Stimulated activated CD4-positive, alpha-beta T cell treated with anti-CD3 and anti-CD28 coated beads, Interleukin-15, amount 100 ng/mL, for 24 hours (primary cell): Measurements from ENCODE around the gene TNIK.
"Not testable (repeated sequence)": the region's sequence is repeated elsewhere in the genome, so short reads cannot be mapped to it uniquely, and the experiment has no call there.

ENCODE experiments used
- DNase-seq: peaks from one replicate; pipeline ENCODE4 v3.0.0-alpha.2; 2020

The TNIK gene

GRCh38 chr3:171155122-171155700 is 305.0 kb downstream of the TNIK start:
- no peak for DNase-seq

- DNase-seq = no peak
Observed at GRCh38 chr3:171150945-171151344, 309.3 kb downstream of the TNIK start.

- no peak for DNase-seq
Observed at GRCh38 chr3:171149526-171150116, 310.6 kb downstream of the TNIK start.

GRCh38 chr3:171145798-171146197 is 314.4 kb downstream of the TNIK start:
- DNase-seq = no peak

GRCh38 chr3:171142985-171143384 is 317.2 kb downstream of the TNIK start:
- no peak for DNase-seq

- DNase-seq = no peak
Observed at GRCh38 chr3:171140246-171140645, 320.0 kb downstream of the TNIK start.

- DNase-seq = no peak
Observed at GRCh38 chr3:171138027-171138426, 322.2 kb downstream of the TNIK start.

- no peak for DNase-seq
Observed at GRCh38 chr3:171135549-171135948, 324.7 kb downstream of the TNIK start.

GRCh38 chr3:171133796-171134569 is 326.2 kb downstream of the TNIK start:
- no peak for DNase-seq

- no peak for DNase-seq
Observed at GRCh38 chr3:171133337-171133736, 326.9 kb downstream of the TNIK start.

GRCh38 chr3:171132873-171133272 is 327.3 kb downstream of the TNIK start:
- no peak for DNase-seq

GRCh38 chr3:171129827-171130226 is 330.4 kb downstream of the TNIK start:
- DNase-seq = no peak

- DNase-seq = no peak
Observed at GRCh38 chr3:171127611-171128010, 332.6 kb downstream of the TNIK start.

- no peak for DNase-seq
Observed at GRCh38 chr3:171126478-171127209, 333.6 kb downstream of the TNIK start.

- no peak for DNase-seq
Observed at GRCh38 chr3:171125010-171125409, 335.2 kb downstream of the TNIK start.

GRCh38 chr3:171123915-171124314 is 336.3 kb downstream of the TNIK start:
- no peak for DNase-seq

GRCh38 chr3:171122861-171123260 is 337.3 kb downstream of the TNIK start:
- DNase-seq = no peak

GRCh38 chr3:171122240-171122639 is 338.0 kb downstream of the TNIK start:
- DNase-seq = no peak

GRCh38 chr3:171121801-171122200 is 338.4 kb downstream of the TNIK start:
- no peak for DNase-seq

GRCh38 chr3:171119402-171119801 is 340.8 kb downstream of the TNIK start:
- DNase-seq = not testable (repeated sequence)

- not testable (repeated sequence) for DNase-seq
Observed at GRCh38 chr3:171118993-171119392, 341.2 kb downstream of the TNIK start.

GRCh38 chr3:171116824-171117395 is 343.3 kb downstream of the TNIK start:
- no peak for DNase-seq

GRCh38 chr3:171116365-171116764 is 343.8 kb downstream of the TNIK start:
- no peak for DNase-seq
